IgD-negative memory B cell (primary cell): ENCODE measurements around the gene OR52B4. TPM values are rescaled to one million over a fixed set of nuclear protein-coding genes. Genes with fewer than 3 reads are reported as not detected.

Experiments used
- polyA plus RNA-seq: library from polyadenylated mRNA; unstranded; fragments of 300-500 nt; fragmentation: Illumina TruSeq; gene quantifications from one replicate; pipeline ENCODE4 v1.2.3, GENCODE V29; 2021

Gene OR52B4
- polyA plus RNA-seq, 1 donor from 2014 or later: not detected

Other genes with a start within 250 kb of the OR52B4 start
- gene TRIM21, start 25.3 kb upstream of the OR52B4 start, polyA plus RNA-seq: 37.5 TPM
- not detected for gene OR52K2, start 80.9 kb upstream of the OR52B4 start, polyA plus RNA-seq
- gene OR52K1, start 114.3 kb upstream of the OR52B4 start, polyA plus RNA-seq: not detected
- not detected for gene OR52M1, start 176.8 kb upstream of the OR52B4 start, polyA plus RNA-seq
- gene OR52I2, start 213.4 kb upstream of the OR52B4 start, polyA plus RNA-seq: not detected
- gene OR52I1, start 225.7 kb upstream of the OR52B4 start, polyA plus RNA-seq: not detected
- 13.1 TPM for gene TRIM68, start 239.8 kb upstream of the OR52B4 start, polyA plus RNA-seq